ENCODE measurements around the gene RAI1.
"Not testable (repeated sequence)": the region's sequence is repeated elsewhere in the genome, so short reads cannot be mapped to it uniquely, and the experiment has no call there.

Gene RAI1

GRCh38 chr17:17636272-17636885 lies 44.9 kb upstream of the RAI1 start (continued):
- no peak for TF ChIP-seq ZNF791 (tag by site-specific recombination; IDR thresholded peaks at IDR 0.05)

- POLR2A ChIA-PET: no interaction called here
- CTCF ChIA-PET: interaction anchor here (0.5 to 6.2 kb wide), 3 partner anchors 25 to 284 kb away, joined by 3 to 161 read pairs (median 3); no protein-coding TSS in a partner anchor
- no peak overlapping the region for H3K27ac ChIP-seq (ENCODE audit: extremely low read depth, low read depth, low read length)
- H3K36me3 ChIP-seq (ENCODE audit: control insufficient read depth in 2 of 2, insufficient read depth in 1 of 2, low read length in 2 of 2): no peaks in the 10 kb centered on the region
- H3K9me3 ChIP-seq (ENCODE audit: control insufficient read depth, insufficient read depth, low read depth, low read length): no peaks in the 10 kb centered on the region
- H3K4me1 ChIP-seq (ENCODE audit: control insufficient read depth, insufficient read depth, low read length): no peaks in the 10 kb centered on the region
- no peak overlapping the region for H3K4me3 ChIP-seq (ENCODE audit: low read depth, low read length)
- TF ChIP-seq PRDM10 (tag by site-specific recombination; IDR thresholded peaks at IDR 0.05): no peak
- TF ChIP-seq ZNF280C (tag by site-specific recombination; IDR thresholded peaks at IDR 0.05): no peak
- no peak for TF ChIP-seq ZNF169 (tag by site-specific recombination; IDR thresholded peaks at IDR 0.05)
- peak; percentile 59 for TF ChIP-seq GLIS1 (tag by site-specific recombination; IDR thresholded peaks at IDR 0.05)
- TF ChIP-seq ZFHX2 (tag by site-specific recombination; conservative IDR thresholded peaks at IDR 0.05): peak; percentile 61
- TF ChIP-seq EGR2 (tag by site-specific recombination; IDR thresholded peaks at IDR 0.05; ENCODE audit: low read depth): 0 out of 2 replicates have a peak, but pooled peaks have one; percentile 15
- TF ChIP-seq ZNF660 (tag by site-specific recombination; IDR thresholded peaks at IDR 0.05): no peak
Observed at GRCh38 chr17:17638467-17638866, 42.8 kb upstream of the RAI1 start.

DNA sequence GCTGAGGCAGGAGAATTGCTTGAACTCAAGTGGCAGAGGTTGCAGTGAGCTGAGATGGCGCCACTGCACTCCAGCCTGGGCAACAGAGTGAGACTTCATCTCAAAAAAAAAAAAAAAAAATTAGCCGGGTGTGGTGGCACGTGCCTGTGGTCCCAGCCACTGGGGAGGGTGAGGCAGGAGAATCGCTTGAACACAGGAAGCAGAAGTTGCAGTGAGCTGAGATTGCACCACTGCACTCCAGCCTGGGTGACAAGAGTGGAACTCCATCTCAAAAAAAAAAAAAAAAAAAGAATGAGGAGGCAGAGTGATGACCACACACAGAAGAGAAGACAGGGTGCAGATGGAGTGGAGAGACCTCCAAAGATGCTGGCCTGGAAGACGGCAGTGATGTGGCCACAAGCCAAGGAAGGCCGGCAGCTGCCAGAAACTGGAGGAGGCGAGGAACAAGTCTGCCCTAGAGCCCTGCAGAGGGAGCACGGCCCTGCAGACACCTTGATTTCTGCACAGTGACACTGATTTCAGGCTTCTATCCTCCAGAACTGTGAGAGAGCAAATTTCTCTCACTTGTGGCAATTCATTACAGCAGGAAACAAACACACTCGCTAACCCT lies 41.5 kb upstream of the RAI1 start:
- not testable (repeated sequence) for H3K27ac ChIP-seq (ENCODE audit: extremely low read depth, low read depth, low read length); H3K4me1 ChIP-seq (ENCODE audit: control insufficient read depth, insufficient read depth, low read length); H3K4me3 ChIP-seq (ENCODE audit: low read depth, low read length); H3K9me3 ChIP-seq (ENCODE audit: control insufficient read depth, insufficient read depth, low read depth, low read length); H3K36me3 ChIP-seq (ENCODE audit: control insufficient read depth in 2 of 2, insufficient read depth in 1 of 2, low read length in 2 of 2)
- POLR2A ChIA-PET: interaction anchor here (1.0 kb wide), 1 partner anchor 143 kb away, joined by 3 read pairs; the partner anchor contains the start of gene RASD1
- CTCF ChIA-PET: interaction anchor here (0.7 to 6.2 kb wide), 4 partner anchors 13 to 639 kb away, joined by 3 to 161 read pairs (median 14); no protein-coding TSS in a partner anchor

DNA sequence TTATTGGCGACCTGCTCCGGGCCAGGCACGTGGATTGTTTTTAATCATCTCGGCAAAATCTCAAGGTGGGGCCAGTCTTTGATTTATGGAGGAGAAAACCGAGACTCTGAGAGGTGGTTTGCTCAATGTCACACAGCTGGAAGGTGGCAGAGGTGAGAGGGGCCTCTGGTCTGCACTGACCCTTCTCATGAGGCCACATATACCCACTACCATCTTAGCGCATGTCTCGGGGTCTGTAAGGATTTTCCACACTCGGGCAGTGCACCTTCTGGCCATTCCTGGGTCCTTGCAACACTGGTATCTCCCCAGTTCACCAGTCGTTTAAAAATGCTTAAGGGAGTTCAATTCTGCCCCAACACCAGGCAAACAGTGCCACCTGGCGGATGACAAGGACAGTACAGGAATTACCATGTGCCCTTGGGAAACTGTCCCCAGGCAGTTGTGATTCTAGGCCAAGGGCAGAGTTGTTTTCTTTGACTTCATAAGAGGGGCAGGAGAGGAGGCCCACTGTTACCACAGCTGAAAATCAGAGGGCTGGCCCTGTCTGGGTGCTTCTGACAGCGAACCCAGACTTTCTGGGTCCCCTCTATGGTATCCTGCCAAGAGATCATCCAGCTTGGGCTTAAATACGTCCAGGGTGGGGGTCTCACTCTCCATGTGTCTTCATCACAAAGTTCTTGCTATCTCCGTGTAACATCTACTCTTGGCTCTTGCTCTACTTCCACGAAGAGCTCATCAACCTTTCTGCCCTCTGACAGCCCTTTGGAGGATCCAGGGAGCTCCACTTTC lies 39.4 kb upstream of the RAI1 start:
- Histone ChIP-seq H3K4me3 (ENCODE audit: low read depth, low read length) (no peak overlapping the region), H3K27ac (ENCODE audit: extremely low read depth, low read depth, low read length) (no peak overlapping the region), H3K4me1 (ENCODE audit: control insufficient read depth, insufficient read depth, low read length) (no peaks in the 10 kb centered on the region), H3K36me3 (ENCODE audit: control insufficient read depth in 2 of 2, insufficient read depth in 1 of 2, low read length in 2 of 2) (no peaks in the 10 kb centered on the region), H3K9me3 (ENCODE audit: control insufficient read depth, insufficient read depth, low read depth, low read length) (no peaks in the 10 kb centered on the region)
- ChIA-PET CTCF (interaction anchor here (0.5 to 6.2 kb wide), 55 partner anchors 10 to 500 kb away, joined by 3 to 161 read pairs (median 4); partner anchors contain the start of genes PEMT, RAI1 and RASD1), POLR2A (interaction anchor here (0.5 to 2.9 kb wide), 3 partner anchors 50 to 170 kb away, joined by 3 to 25 read pairs (median 5); partner anchors contain the start of gene RASD1)
- TF ChIP-seq ZSCAN30 (tag by site-specific recombination; IDR thresholded peaks at IDR 0.05): 0 out of 2 replicates have a peak, but pooled peaks have one; percentile 23
- TF ChIP-seq KLF10 (tag by site-specific recombination; IDR thresholded peaks at IDR 0.05): no peak
- TF ChIP-seq ZNF391 (tag by site-specific recombination; IDR thresholded peaks at IDR 0.05; ENCODE audit: borderline replicate concordance, low read depth): 0 out of 2 replicates have a peak, but pooled peaks have one; percentile 36
- TF ChIP-seq ZNF18 (tag by site-specific recombination; IDR thresholded peaks at IDR 0.05): no peak
- no peak for TF ChIP-seq PRDM6 (tag by site-specific recombination; IDR thresholded peaks at IDR 0.05)

All from HEK293 (cell line).